ENCODE data around the gene RASA3. TPM values are rescaled to one million over a fixed set of nuclear protein-coding genes. Genes with fewer than 3 reads are reported as not detected.
A peak's percentile ranks its signal among the peaks of the same experiment; 100 is the strongest.

RASA3 gene
- total and polyA plus RNA-seq, 9 of the 15 experiments (the other 6 are each of a cell fraction or from before 2014, with no cell fraction given): 0.72 to 25.3 (median 14.4) TPM

GRCh38 chr13:114059428-114059827, 73.0 kb downstream of the RASA3 start:
- FAIRE-seq (no peak), DNase-seq (ENCODE audit: extremely low read depth in 1 of 4, low spot score in 3 of 4) (no peak), ATAC-seq (no peak)
- Histone ChIP-seq H3K4me1 (replicated peaks in 1 of 2; ENCODE audit: control insufficient read depth in 2 of 2, insufficient read depth in 2 of 2, low read length in 2 of 2) (peaks cover 7 to 75% of the 10 kb centered on the region in 2 experiments; a peak in 4 of 5 replicates), H4K20me1 (replicated peaks; ENCODE audit: control insufficient read depth, insufficient read depth, low read length) (no peaks in the 10 kb centered on the region), H3K9me1 (ENCODE audit: control insufficient read depth, insufficient read depth, low read length) (no peaks in the 10 kb centered on the region), H3K27ac (ENCODE audit: extremely low read depth, low read depth, low read length) (no peak overlapping the region), H3K4me2 (ENCODE audit: insufficient read depth, low read length) (no peak overlapping the region), H3K4me3 (no peak overlapping the region), H3K9me3 (replicated peaks; ENCODE audit: control insufficient read depth, insufficient read depth, low read depth, low read length) (no peaks in the 10 kb centered on the region), H2AFZ (ENCODE audit: low read depth, low read length) (no peak overlapping the region), H3K27me3 (ENCODE audit: control insufficient read depth in 2 of 2, insufficient read depth in 2 of 2, low read length in 2 of 2) (no peaks in the 10 kb centered on the region), H3K9ac (ENCODE audit: insufficient read depth in 1 of 2, low read depth in 2 of 2, low read length in 2 of 2) (peak overlapping the region in 1 of 2 experiments; percentile 26; a peak in 1 of 4 replicates), H3K36me3 (ENCODE audit: control insufficient read depth, insufficient read depth, low read length) (peaks cover 12% of the 10 kb centered on the region; the same call in 1 of the 3 replicates), H3K79me2 (ENCODE audit: control insufficient read depth, insufficient read depth, low read length) (peaks cover 32% of the 10 kb centered on the region)
- CTCF ChIA-PET (ENCODE audit: low intra/inter-chr PET ratio): no interaction called here
- intact Hi-C loops (cut with micrococcal nuclease): no loop called here
- in situ Hi-C loops (cut with MboI): no loop called here
- BruUV-seq (replicated peaks): no TSS peak
- TF ChIP-seq, protein P1, sequence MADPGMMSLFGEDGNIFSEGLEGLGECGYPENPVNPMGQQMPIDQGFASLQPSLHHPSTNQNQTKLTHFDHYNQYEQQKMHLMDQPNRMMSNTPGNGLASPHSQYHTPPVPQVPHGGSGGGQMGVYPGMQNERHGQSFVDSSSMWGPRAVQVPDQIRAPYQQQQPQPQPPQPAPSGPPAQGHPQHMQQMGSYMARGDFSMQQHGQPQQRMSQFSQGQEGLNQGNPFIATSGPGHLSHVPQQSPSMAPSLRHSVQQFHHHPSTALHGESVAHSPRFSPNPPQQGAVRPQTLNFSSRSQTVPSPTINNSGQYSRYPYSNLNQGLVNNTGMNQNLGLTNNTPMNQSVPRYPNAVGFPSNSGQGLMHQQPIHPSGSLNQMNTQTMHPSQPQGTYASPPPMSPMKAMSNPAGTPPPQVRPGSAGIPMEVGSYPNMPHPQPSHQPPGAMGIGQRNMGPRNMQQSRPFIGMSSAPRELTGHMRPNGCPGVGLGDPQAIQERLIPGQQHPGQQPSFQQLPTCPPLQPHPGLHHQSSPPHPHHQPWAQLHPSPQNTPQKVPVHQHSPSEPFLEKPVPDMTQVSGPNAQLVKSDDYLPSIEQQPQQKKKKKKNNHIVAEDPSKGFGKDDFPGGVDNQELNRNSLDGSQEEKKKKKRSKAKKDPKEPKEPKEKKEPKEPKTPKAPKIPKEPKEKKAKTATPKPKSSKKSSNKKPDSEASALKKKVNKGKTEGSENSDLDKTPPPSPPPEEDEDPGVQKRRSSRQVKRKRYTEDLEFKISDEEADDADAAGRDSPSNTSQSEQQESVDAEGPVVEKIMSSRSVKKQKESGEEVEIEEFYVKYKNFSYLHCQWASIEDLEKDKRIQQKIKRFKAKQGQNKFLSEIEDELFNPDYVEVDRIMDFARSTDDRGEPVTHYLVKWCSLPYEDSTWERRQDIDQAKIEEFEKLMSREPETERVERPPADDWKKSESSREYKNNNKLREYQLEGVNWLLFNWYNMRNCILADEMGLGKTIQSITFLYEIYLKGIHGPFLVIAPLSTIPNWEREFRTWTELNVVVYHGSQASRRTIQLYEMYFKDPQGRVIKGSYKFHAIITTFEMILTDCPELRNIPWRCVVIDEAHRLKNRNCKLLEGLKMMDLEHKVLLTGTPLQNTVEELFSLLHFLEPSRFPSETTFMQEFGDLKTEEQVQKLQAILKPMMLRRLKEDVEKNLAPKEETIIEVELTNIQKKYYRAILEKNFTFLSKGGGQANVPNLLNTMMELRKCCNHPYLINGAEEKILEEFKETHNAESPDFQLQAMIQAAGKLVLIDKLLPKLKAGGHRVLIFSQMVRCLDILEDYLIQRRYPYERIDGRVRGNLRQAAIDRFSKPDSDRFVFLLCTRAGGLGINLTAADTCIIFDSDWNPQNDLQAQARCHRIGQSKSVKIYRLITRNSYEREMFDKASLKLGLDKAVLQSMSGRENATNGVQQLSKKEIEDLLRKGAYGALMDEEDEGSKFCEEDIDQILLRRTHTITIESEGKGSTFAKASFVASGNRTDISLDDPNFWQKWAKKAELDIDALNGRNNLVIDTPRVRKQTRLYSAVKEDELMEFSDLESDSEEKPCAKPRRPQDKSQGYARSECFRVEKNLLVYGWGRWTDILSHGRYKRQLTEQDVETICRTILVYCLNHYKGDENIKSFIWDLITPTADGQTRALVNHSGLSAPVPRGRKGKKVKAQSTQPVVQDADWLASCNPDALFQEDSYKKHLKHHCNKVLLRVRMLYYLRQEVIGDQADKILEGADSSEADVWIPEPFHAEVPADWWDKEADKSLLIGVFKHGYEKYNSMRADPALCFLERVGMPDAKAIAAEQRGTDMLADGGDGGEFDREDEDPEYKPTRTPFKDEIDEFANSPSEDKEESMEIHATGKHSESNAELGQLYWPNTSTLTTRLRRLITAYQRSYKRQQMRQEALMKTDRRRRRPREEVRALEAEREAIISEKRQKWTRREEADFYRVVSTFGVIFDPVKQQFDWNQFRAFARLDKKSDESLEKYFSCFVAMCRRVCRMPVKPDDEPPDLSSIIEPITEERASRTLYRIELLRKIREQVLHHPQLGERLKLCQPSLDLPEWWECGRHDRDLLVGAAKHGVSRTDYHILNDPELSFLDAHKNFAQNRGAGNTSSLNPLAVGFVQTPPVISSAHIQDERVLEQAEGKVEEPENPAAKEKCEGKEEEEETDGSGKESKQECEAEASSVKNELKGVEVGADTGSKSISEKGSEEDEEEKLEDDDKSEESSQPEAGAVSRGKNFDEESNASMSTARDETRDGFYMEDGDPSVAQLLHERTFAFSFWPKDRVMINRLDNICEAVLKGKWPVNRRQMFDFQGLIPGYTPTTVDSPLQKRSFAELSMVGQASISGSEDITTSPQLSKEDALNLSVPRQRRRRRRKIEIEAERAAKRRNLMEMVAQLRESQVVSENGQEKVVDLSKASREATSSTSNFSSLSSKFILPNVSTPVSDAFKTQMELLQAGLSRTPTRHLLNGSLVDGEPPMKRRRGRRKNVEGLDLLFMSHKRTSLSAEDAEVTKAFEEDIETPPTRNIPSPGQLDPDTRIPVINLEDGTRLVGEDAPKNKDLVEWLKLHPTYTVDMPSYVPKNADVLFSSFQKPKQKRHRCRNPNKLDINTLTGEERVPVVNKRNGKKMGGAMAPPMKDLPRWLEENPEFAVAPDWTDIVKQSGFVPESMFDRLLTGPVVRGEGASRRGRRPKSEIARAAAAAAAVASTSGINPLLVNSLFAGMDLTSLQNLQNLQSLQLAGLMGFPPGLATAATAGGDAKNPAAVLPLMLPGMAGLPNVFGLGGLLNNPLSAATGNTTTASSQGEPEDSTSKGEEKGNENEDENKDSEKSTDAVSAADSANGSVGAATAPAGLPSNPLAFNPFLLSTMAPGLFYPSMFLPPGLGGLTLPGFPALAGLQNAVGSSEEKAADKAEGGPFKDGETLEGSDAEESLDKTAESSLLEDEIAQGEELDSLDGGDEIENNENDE (IDR thresholded peaks at IDR 0.05; ENCODE audit: low read depth, low read length): no peak
- TF ChIP-seq ZNF764 (CRISPR knock-in tag; IDR thresholded peaks at IDR 0.05; ENCODE audit: low read depth) (no peak), HMGXB4 (CRISPR knock-in tag; IDR thresholded peaks at IDR 0.05) (no peak)
- POLR2A ChIA-PET: no interaction called here
- 80% methylated on average over 1 of the region's 16 CpGs for WGBS (ENCODE audit: insufficient coverage, low coverage, missing lambda C conversion rate)

Measured in K562 (cell line).